Fibroblast of skin of right quadriceps (primary cell): ENCODE measurements around the gene BTAF1.
A peak's percentile ranks its signal among the peaks of the same experiment; 100 is the strongest.
"Not testable (repeated sequence)": the region's sequence is repeated elsewhere in the genome, so short reads cannot be mapped to it uniquely, and the experiment has no call there.

Experiments used
- DNase-seq: peaks from one replicate; pipeline ENCODE4 v3.0.0-alpha.2; 2013

The BTAF1 gene

GRCh38 chr10:91923371-91924211, at the start of gene BTAF1:
Gene BTAF1, plus strand, starts transcription at chr10:91923770. Its CDS starts 307 bp downstream, at chr10:91924077.
- peak; percentile 92 for DNase-seq

GRCh38 chr10:91875156-91875555, 48.4 kb upstream of the BTAF1 start:
- no peak for DNase-seq

DNA sequence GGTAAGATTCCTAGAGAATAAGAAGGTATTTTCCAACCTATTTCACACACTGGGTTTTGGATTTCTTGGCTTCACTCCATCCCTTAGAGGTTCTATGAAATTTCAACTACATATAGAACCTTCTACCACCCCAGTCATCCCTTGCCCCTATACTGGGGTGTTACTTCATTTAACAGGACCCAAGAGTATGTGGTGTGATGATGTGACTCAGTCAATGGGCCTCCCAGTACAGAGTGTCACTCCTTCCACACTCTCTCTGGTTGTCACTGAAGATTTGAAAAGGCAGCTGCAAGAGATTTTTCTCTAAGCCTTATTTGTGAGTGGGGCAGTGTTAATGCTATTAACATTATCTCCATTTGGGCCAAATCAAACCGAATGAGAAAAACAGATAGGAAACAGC, 47.8 kb upstream of the BTAF1 start:
- no peak for DNase-seq

GRCh38 chr10:91879515-91880170, 43.9 kb upstream of the BTAF1 start:
- no peak for DNase-seq

DNA sequence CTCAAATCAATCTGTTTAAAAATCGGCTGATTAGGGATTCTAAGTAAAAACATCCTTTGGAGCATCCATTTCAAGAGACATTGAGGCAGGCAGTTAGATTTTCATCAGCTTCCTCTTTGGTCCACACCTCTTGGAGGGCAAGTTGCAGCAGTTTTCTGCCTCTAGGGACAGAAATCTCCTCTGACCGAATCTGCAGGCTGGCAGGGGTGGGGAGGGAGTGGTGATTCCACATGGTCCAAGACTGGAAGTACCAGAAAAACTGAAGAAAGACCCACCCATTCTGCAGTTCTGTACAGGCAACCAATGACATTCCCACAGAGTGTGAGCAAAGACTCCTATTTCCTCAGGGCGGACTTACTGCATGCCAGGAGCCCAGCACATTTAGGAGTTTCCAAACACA, 43.3 kb upstream of the BTAF1 start:
- no peak for DNase-seq

- DNase-seq: peak; percentile 50
These were observed 39.8 kb upstream of the BTAF1 start for GRCh38 chr10:91883549-91884444.

DNA sequence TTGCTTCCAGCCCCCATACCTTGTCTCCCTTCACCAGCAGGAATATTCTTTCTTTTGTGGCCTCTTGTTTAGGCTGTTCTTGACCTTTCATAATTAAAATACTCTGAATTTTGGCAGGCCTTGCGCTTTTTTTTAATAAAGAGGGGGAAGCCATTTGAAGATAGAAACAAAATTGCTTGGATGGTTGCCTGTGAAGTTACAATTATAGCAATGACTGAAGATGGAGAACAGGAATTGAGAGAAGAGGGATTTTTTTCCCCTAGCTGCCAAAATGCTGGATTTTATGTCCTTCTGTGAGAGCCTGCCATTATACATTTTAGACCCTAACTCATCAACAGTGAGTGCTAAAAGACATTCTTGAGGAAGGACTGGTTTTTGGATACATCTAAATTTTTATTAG, 39.0 kb upstream of the BTAF1 start:
- DNase-seq: no peak

DNA sequence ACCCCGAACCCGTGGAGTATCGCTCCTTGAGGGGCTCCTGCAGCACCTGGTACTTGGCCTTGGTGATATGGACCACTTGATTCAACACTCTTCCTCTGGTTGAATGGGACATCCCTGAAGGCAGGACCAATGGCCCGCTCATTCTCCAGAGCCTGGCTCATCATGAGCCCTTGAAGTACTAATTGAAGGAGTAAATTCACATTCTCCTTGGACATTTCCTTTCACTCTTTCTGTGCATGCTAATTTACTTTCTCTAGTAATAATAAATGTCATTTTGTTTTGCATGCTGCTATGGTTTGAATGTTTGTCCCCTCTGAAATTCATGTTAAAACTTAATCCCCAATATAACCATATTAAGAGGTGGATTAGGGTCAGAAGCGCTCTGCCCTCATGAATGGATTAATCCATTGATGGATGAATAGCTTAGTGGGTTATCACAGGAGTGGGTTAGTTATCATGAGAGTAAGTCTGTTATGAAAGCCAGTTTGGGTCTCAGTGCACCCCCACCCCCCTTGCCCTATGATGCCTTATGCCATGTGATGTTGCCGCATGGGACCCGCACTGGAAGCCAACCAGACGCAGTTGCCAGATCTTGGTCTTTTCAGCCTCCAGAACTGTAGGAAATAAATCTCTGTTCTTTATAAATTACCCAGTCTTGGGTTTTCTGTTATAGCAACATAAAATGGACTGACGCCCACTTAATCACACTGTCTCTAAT, 38.0 kb upstream of the BTAF1 start:
- DNase-seq: no peak

DNA sequence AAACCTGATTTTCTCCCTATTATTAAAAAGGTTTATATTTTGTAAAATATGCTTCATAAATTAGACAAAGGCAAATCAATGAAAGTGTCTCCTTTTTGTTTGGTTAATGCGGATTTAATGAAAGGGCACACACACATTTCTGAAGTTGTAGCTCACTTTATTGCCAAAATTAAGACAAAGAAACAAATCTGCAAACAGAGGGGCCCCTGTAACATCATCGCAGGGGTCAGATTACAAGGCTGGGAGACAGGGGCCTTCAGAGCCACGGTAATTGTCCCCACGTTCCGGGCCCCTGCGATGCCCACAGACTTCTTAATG, 36.7 kb upstream of the BTAF1 start:
- DNase-seq: no peak

DNA sequence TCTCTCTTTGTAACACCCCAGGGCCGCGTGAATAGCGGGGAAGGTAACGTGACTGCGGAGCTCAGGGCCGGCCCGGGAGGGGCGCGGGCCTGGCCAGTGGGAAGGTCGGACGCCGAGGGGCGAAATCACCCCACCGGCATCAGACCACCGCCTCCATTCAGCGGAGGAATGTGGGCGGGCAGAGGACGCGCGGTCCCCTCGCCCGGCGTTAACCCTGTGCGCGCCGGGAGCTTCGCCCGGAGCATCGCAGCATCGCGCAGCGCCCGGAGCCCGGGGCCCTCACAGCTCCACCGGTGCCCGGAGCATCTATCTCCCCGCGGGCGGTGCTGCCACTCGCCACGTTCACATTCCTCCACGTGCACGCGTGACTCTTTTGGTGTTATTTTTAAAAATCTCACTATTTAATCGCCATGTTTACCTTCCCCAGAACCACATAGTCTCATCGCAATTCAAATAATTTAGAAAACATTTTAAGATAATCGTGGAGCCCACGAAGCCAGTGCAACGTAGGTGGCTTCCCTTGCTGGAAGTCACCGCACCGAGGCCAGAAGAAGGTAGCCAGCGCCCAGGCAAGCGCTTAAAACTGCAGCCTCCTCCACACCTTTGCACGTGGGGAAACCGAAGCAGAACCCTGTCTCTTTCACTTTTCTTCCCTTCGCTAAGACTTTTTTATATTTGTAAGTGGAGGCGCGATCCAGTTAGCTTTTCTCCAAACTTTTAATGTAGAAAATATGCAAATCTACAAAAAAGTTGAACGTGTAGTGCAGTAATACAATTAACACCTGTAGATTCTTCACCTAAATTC, 36.1 kb upstream of the BTAF1 start:
- DNase-seq: peak; percentile 46

GRCh38 chr10:91891125-91892001, 32.2 kb upstream of the BTAF1 start:
- peak; percentile 14 for DNase-seq

DNA sequence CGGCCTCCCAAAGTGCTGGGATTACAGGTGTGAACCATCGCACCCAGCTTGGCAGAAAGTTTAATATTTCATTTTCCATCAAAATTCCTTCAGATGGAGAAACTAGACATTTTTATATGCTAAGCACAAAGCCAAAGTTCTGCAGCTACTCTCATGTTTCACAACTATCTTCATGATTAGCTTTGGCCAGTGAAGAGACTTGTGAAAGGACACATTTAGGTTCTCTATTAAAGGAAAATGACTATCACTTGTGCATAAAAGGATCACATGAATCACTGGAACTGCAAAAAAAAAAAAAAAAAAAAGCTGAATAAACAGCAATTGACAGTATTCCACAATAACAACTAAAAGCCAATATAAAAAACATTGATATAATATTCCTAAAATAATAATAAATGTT, 30.5 kb upstream of the BTAF1 start:
- no peak for DNase-seq

- not testable (repeated sequence) for DNase-seq
These were observed 29.3 kb upstream of the BTAF1 start for GRCh38 chr10:91894261-91894685.

DNA sequence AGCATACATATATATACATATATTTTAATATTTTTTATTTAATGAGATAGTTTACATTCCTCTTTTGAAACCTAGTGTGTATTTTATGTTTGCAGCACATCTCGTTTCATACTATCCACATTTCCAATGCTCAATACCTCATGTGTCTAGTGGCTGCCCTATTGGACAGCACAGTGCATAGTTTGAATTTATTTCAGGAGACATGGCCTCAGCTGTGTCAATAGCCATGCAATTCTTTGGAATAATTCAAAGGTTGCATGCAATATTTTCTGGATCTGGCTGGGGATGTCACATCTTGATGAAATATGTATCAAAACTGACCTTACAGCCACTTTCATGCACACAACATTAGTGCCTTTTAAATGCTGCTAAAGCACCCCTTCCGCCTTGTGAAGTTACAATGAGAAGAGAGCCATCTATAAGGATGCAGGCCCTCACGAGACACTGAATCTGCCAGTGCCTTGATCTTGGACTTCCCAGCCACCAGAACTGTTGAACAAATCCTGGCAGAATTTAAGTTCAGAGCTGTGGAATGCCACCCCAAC, 27.3 kb upstream of the BTAF1 start:
- no peak for DNase-seq

- DNase-seq: no peak
These were observed 26.1 kb upstream of the BTAF1 start for GRCh38 chr10:91897421-91897820.

DNA sequence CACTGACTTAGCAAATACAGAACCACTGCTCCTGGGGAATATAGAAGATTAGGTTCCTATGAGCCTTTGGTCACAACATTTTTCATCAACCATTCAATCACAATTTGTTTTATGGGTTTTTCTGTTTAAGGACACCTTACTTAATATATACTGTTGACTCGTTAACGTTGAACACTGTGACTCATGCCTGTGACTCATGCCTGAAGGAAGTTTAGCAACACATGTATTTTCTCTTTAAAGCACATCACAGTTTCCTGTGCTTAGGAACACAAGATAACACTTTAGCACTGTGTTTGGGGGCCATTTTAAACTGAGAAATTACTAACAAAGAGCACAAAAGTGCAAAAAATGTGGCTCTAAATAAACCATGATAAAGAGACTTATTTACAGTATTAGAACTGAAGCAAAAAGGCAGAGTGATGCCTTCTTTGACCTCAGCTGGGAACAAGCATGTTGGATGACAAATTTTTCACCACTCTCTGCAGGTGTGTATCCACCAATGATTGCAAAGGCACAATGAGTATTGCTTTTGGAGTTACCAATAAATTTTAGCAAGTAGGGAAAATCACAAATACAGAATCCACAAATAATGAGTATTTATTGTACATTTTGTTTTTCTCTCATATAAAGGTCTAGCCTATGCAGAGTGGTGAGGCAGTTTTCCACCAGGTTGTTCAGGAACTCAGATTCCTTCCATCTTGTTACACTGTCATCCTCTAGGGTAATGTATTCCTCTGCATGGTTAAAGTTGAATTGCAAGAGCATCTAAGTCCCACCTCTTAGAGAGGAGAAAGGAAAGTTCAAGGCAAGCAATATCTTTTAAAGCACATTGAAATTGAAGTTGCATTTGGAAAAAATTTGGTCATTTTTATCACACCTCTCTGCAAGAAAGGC, 21.5 kb upstream of the BTAF1 start:
- DNase-seq: peak; percentile 91

DNA sequence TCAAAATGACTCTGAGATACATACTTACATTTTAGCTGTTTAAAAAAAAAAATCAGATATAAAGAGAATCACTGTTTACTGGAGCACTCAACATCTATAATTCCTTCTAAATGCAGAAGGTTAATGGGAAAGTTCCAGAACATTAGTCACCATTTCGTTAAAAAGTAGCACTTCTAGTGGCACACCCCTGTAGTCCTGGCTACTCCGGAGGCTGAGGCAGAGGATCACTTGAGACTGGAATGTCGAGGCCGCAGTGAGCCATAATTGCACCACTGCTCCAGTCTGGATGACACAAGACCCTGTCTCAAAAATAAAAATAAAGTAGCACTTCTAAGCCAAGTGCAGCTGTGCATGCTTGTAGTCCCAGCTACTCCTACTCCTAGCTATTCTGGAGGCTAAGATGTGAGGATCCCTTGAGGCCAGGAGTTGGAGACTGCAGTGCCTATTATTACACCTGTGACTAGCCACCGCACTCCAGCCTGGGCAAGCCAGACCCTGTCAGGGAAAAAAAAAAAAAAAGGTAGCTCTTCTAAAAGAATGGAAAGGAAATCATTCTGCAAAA, 16.5 kb upstream of the BTAF1 start:
- DNase-seq: no peak

GRCh38 chr10:91907914-91908336, 15.6 kb upstream of the BTAF1 start:
- no peak for DNase-seq
